Measurements from ENCODE around the gene CENPP. TPM values are rescaled to one million over a fixed set of nuclear protein-coding genes. Genes with fewer than 3 reads are reported as not detected.

Gene CENPP
- polyA plus RNA-seq, 2 of the 4 experiments (the other 2 are of a cell fraction), result 7.2 to 13.4 TPM

GRCh38 chr9:92664394-92665152, 338.8 kb downstream of the CENPP start (continued):
- TF ChIP-seq CTCF (IDR thresholded peaks at IDR 0.05) (no peak), MAZ (IDR thresholded peaks at IDR 0.05; ENCODE audit: borderline replicate concordance, low read depth, low read length) (no peak), GATA3 (IDR thresholded peaks at IDR 0.05; ENCODE audit: borderline replicate concordance) (no peak)

GRCh38 chr9:92665836-92666235, 340.1 kb downstream of the CENPP start:
- 88% methylated on average over 3 of the region's 3 CpGs for WGBS (ENCODE audit: missing lambda C conversion rate)
- ChIA-PET POLR2A (no interaction called here), CTCF (interaction anchor here (0.7 to 1.5 kb wide), 2 partner anchors 31 to 908 kb away, joined by 3 to 4 read pairs; no protein-coding TSS in a partner anchor)
- ATAC-seq (no peak), DNase-seq (ENCODE audit: low read depth in 1 of 2, low spot score in 1 of 2) (no peak), FAIRE-seq (no peak)
- H3K4me1 ChIP-seq, result peaks cover 8% of the 10 kb centered on the region
- TF ChIP-seq BCL3 (IDR thresholded peaks at IDR 0.05) (no peak), E2F6 (IDR thresholded peaks at IDR 0.05; ENCODE audit: borderline replicate concordance, low read depth) (no peak), RARB (CRISPR knock-in tag; IDR thresholded peaks at IDR 0.05) (no peak), NFE2L2 (conservative IDR thresholded peaks at IDR 0.05; ENCODE audit: low read length) (no peak), RAD21 (conservative IDR thresholded peaks at IDR 0.05 in 1 of 2, IDR thresholded peaks at IDR 0.05 in 1 of 2) (no peak), CBX2 (IDR thresholded peaks at IDR 0.05; ENCODE audit: borderline replicate concordance, low read depth) (no peak), RNF2 (IDR thresholded peaks at IDR 0.05; ENCODE audit: borderline replicate concordance, low read depth) (no peak), HMGXB4 (CRISPR knock-in tag; IDR thresholded peaks at IDR 0.05; ENCODE audit: borderline replicate concordance) (no peak)
- no peak overlapping the region for H3K27ac ChIP-seq
- no peaks in the 10 kb centered on the region for H3K9me3 ChIP-seq
- no peak overlapping the region for H3K4me3 ChIP-seq
- H3K4me2 ChIP-seq, result no peak overlapping the region

- no peak overlapping the region for H3K4me3 ChIP-seq
- FAIRE-seq (no peak), DNase-seq (ENCODE audit: low read depth in 1 of 2, low spot score in 1 of 2) (no peak), ATAC-seq (no peak)
- H3K4me2 ChIP-seq, result no peak overlapping the region
- H3K27ac ChIP-seq, result no peak overlapping the region
- 95% methylated on average over 6 of the region's 6 CpGs for WGBS (ENCODE audit: missing lambda C conversion rate)
- no peaks in the 10 kb centered on the region for H3K9me3 ChIP-seq
- H3K4me1 ChIP-seq, result peaks cover 11% of the 10 kb centered on the region
- ChIA-PET CTCF (interaction anchor here (0.7 kb wide), 1 partner anchor 908 kb away, joined by 3 read pairs; no protein-coding TSS in a partner anchor), POLR2A (no interaction called here)
- TF ChIP-seq CHD2 (IDR thresholded peaks at IDR 0.05; ENCODE audit: low read length, partially characterized antibody), result no peak
- no peak for TF ChIP-seq CTCF (IDR thresholded peaks at IDR 0.05)
- TF ChIP-seq BHLHE40 (IDR thresholded peaks at IDR 0.05; ENCODE audit: low read depth, low read length), result no peak
- TF ChIP-seq ZNF302 (CRISPR knock-in tag; IDR thresholded peaks at IDR 0.05), result no peak
- TF ChIP-seq REST (IDR thresholded peaks at IDR 0.05), result no peak
- no peak for TF ChIP-seq FOXS1 (CRISPR knock-in tag; IDR thresholded peaks at IDR 0.05)
- TF ChIP-seq NR3C1 (IDR thresholded peaks at IDR 0.05), result no peak
- no peak for TF ChIP-seq CBX2 (IDR thresholded peaks at IDR 0.05; ENCODE audit: borderline replicate concordance, low read depth)
- no peak for TF ChIP-seq RNF2 (IDR thresholded peaks at IDR 0.05; ENCODE audit: borderline replicate concordance, low read depth)
- no peak for TF ChIP-seq USF2 (IDR thresholded peaks at IDR 0.05)
- TF ChIP-seq SREBF2 (IDR thresholded peaks at IDR 0.05), result no peak
- no peak for TF ChIP-seq ZFP36 (IDR thresholded peaks at IDR 0.05; ENCODE audit: borderline replicate concordance, partially characterized antibody)
Observed at GRCh38 chr9:92666236-92666635, 340.5 kb downstream of the CENPP start.

Data from A549 (cell line).